Subcutaneous abdominal adipose tissue (tissue), 5 donors: ENCODE data around the gene SVOP.
"Not testable (repeated sequence)": the region's sequence is repeated elsewhere in the genome, so short reads cannot be mapped to it uniquely, and the experiment has no call there.

Source experiments
- H3K27ac ChIP-seq: one replicate; pipeline ENCODE4 v1.7.0; 2013; ENCODE audit warnings: low read depth, mild to moderate bottlenecking, inconsistent platforms, low read length, moderate library complexity
- H3K27me3 ChIP-seq, 5 donors: one replicate each; pipeline ENCODE4 v1.7.0; 2013; ENCODE audit warnings: low read length in 5 of 5, inconsistent platforms in 1 of 5; ENCODE audit not compliant: control insufficient read depth in 5 of 5, insufficient read depth in 4 of 5
- H3K36me3 ChIP-seq, 5 donors: one replicate each; pipeline ENCODE4 v1.7.0; 2013; ENCODE audit warnings: low read length in 5 of 5; ENCODE audit not compliant: control insufficient read depth in 5 of 5, insufficient read depth in 5 of 5
- H3K4me1 ChIP-seq, 5 donors: one replicate each; pipeline ENCODE4 v1.7.0; 2013; ENCODE audit warnings: low read length in 5 of 5, mild to moderate bottlenecking in 3 of 5, moderate library complexity in 1 of 5; ENCODE audit not compliant: control insufficient read depth in 5 of 5, insufficient read depth in 5 of 5
- H3K4me3 ChIP-seq, 5 donors: one replicate each; pipeline ENCODE4 v1.7.0; 2013; ENCODE audit warnings: low read length in 5 of 5, low read depth in 1 of 5
- H3K9ac ChIP-seq, 5 donors: one replicate each; pipeline ENCODE4 v1.7.0; 2013; ENCODE audit warnings: low read length in 5 of 5, mild to moderate bottlenecking in 4 of 5, moderate library complexity in 3 of 5
- H3K9me3 ChIP-seq, 5 donors: one replicate each; pipeline ENCODE4 v1.7.0; 2013; ENCODE audit warnings: low read length in 5 of 5; ENCODE audit not compliant: control insufficient read depth in 5 of 5
- donor health status: healthy.
- donor health status: healthy.
- donor health status: healthy.
- donor health status: healthy.
- donor health status: healthy.

The SVOP gene

DNA sequence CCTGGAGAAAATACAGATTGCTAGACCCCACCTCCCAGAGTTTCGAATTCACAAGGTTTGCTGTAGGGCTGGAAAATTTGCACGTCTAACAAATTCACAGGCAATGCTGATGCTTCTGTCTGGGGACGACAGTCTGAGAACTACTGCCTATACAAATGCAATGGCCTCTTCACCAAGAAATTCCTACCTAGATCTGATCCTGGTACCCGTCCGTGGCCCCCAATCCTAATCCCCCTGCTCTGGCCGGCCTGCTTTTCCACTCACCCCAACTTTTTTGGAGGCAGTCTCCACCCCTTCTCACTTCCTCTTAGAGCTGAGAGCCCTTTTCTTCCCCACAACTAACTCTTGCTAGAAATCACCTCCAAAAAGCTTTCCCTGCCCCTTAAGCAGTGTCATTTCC, 160.4 kb downstream of the SVOP start:
- Histone ChIP-seq H3K27ac (no peak overlapping the region), H3K9ac (no peak overlapping the region), H3K27me3 (no peaks in the 10 kb centered on the region), H3K9me3 (no peaks in the 10 kb centered on the region), H3K4me3 (no peak overlapping the region), H3K36me3 (no peaks in the 10 kb centered on the region), H3K4me1 (peaks cover 12 to 49% (median 31%) of the 10 kb centered on the region in 5 donors)

DNA sequence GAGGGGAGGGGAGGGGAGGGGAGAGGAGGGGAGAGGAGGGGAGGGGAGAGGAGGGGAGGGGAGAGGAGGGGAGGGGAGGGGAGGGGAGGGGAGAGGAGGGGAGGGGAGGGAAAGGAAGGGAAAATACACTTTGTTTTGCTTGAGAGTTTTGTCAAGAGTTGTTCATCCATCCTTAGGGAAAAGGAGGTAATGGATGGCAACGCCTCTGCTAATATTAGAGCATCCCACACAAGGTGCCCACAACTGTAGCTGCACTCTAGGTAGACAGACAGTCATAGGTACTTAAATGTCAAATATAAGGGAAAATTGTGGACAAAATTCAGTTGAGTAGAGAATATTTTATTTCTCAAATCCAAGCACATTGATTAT, 161.0 kb downstream of the SVOP start:
- peaks cover 12 to 53% (median 34%) of the 10 kb centered on the region in 5 donors for H3K4me1 ChIP-seq
- H3K4me3 ChIP-seq: no peak overlapping the region
- no peaks in the 10 kb centered on the region for H3K9me3 ChIP-seq
- H3K27me3 ChIP-seq: no peaks in the 10 kb centered on the region
- no peak overlapping the region for H3K9ac ChIP-seq
- H3K36me3 ChIP-seq: no peaks in the 10 kb centered on the region
- no peak overlapping the region for H3K27ac ChIP-seq

DNA sequence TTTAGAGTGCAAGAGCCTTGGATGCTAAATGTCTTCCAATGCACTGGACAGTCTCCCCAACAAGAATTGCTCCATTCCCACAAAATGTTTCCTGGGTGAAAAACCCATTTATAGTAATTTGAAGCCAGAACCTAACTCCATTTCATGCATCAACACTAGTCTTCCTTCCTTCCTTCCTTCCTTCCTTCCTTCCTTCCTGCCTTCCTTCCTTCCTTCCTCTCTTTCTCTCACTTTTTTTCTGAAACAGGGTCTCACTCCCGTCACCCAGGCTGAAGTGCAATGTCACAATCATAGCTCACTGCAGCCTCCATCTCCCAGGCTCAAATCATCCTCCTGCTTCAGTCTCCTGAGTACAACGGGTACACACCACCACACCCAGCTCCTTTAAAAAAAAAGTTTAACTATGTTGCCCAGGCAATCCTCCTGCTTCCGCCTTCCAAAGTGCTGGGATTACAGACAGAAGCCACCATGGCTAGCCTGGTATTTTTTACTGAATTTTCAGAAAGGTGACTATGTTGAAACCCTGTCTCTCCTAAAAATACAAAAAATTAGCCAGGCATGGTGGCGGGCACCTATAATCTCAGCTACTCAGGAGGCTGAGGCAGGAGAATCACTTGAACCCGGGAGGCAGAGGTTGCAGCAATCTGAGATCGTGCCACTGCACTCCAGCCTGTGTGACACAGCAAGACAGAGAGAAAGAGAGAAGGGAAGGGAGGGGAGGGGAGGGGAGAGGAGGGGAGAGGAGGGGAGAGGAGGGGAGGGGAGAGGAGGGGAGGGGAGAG, 161.5 kb downstream of the SVOP start:
- not testable (repeated sequence) for H3K27ac ChIP-seq, H3K9me3 ChIP-seq, H3K36me3 ChIP-seq, H3K27me3 ChIP-seq, H3K9ac ChIP-seq
- peak overlapping the region in 1 of 5 donors; percentile 59 for H3K4me3 ChIP-seq
- peaks cover 16 to 59% (median 39%) of the 10 kb centered on the region in 5 donors for H3K4me1 ChIP-seq

DNA sequence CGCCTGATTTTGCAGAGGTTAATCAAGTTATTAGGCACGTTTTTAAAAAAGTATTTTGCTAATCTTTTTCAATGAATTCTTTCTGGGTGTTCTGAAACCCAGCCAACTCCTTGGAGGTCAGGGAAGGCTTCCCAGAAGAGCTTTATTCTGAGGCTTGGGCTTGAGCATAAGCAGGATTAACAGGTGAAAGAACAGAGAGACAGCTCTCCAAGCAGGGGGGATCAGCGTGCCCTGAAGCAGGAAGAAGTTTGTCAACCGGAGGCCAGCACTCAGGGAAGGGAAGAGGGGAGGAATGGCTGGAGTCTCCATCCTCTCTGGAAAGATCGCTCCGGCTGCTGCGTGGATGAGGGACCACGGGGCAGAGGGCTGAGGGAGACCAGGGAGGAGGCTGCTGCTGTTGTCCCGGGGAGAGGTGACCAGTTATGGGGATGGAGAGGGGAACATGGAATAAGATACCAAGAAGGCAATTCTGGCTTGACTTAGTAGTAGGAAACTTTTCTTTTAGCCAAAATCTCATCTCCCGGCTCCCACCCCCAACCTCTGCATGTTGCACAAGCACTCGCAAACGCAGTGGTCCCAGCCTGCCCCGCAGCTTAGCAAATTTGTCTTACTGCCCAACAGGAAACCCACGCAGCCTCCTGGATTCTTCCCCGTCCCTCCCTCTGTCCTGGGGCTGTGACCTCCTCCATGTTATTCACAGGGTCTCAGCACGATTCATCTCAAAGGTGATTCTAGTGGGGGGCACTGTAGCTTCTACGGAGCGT, 162.4 kb downstream of the SVOP start:
- H3K27me3 ChIP-seq: peaks cover 0 to 5% (median 0%) of the 10 kb centered on the region in 5 donors
- peaks cover 22 to 68% (median 46%) of the 10 kb centered on the region in 5 donors for H3K4me1 ChIP-seq
- H3K36me3 ChIP-seq: peaks cover 0 to 3% (median 0%) of the 10 kb centered on the region in 5 donors
- H3K27ac ChIP-seq: no peak overlapping the region
- peak overlapping the region in 4 of 5 donors; percentile 59 to 67 (median 60) for H3K4me3 ChIP-seq
- peak overlapping the region in 3 of 5 donors; percentile 40 to 68 (median 59) for H3K9ac ChIP-seq
- H3K9me3 ChIP-seq: peaks cover 0 to 3% (median 0%) of the 10 kb centered on the region in 5 donors
